Kidney (tissue), 14 donors: ENCODE results near the gene NECAB2. TPM values are rescaled to one million over a fixed set of nuclear protein-coding genes. Genes with fewer than 3 reads are reported as not detected.
A peak's percentile ranks its signal among the peaks of the same experiment; 100 is the strongest.

Experiments used
- DNase-seq, 5 donors: peaks; one replicate each; pipeline ENCODE4 v3.0.0-alpha.2; 2013 to 2020
- FAIRE-seq: peaks from 2 replicates; lab custom pipeline; 2012; peaks lifted over from hg19 to GRCh38; lab: Jason Lieb, UNC
- H3K27ac ChIP-seq, 2 donors: one replicate each; pipeline ENCODE4 v1.7.0; 2013; ENCODE audit warnings: low read depth in 2 of 2, low read length in 2 of 2, inconsistent platforms in 1 of 2
- H3K27me3 ChIP-seq: one replicate; pipeline ENCODE4 v1.7.1; 2013; ENCODE audit warnings: low read length, inconsistent platforms; ENCODE audit not compliant: control insufficient read depth, insufficient read depth
- H3K36me3 ChIP-seq, 3 donors: one replicate each; pipeline versions ENCODE4 v1.7.0 to v1.7.1; 2013; ENCODE audit warnings: low read length in 3 of 3, control low read depth in 1 of 3, inconsistent platforms in 1 of 3; ENCODE audit not compliant: insufficient read depth in 3 of 3, control insufficient read depth in 2 of 3
- H3K4me1 ChIP-seq, 3 donors: one replicate each; pipeline versions ENCODE4 v1.7.0 to v1.7.1; 2013; ENCODE audit warnings: low read length in 3 of 3, inconsistent platforms in 1 of 3, low read depth in 1 of 3; ENCODE audit not compliant: control insufficient read depth in 2 of 3, insufficient read depth in 2 of 3
- H3K4me3 ChIP-seq, 3 donors: one replicate each; pipeline versions ENCODE4 v1.7.0 to v1.8.1; 2013; ENCODE audit warnings: low read length in 3 of 3, control low read depth in 1 of 3, inconsistent platforms in 1 of 3
- H3K9ac ChIP-seq, 3 donors: one replicate each; pipeline versions ENCODE4 v1.7.0 to v1.7.1; 2013; ENCODE audit warnings: low read length in 3 of 3, control low read depth in 1 of 3, inconsistent platforms in 1 of 3
- H3K9me3 ChIP-seq, 3 donors: one replicate each; pipeline versions ENCODE4 v1.7.0 to v1.7.1; 2013; ENCODE audit warnings: low read length in 3 of 3, control low read depth in 1 of 3, inconsistent platforms in 1 of 3; ENCODE audit not compliant: control insufficient read depth in 2 of 3, insufficient read depth in 1 of 3
- CTCF ChIP-seq: IDR thresholded peaks from 3 replicates; pipeline ENCODE4 v1.5.1; 2012; ENCODE audit warnings: mild to moderate bottlenecking, moderate library complexity, borderline replicate concordance; ENCODE audit not compliant: insufficient read depth; ENCODE audit errors: extremely low read depth
- intact Hi-C: fragments of 100-400 bp; cut with DNase I; formaldehyde crosslinking; loops from one replicate; pipeline ENCODE4 v1.11.1; 2022
- polyA plus RNA-seq: library from polyadenylated mRNA; stranded (reverse); fragments of 350-450 nt; fragmentation: Illumina TruSeq; extraction: RNeasy Lipid Tissue Mini Kit (QIAGEN cat#74804); gene quantifications from one replicate; pipeline ENCODE4 v1.2.3, GENCODE V29; 2014; ENCODE audit warnings: low read depth, low replicate concordance; ENCODE audit not compliant: insufficient read depth
- total RNA-seq: library from RNA; stranded (reverse); fragmentation: NEBNext Ultra II Directional; extraction: Animal tissue kit (Norgen Biotek cat#: 25700); gene quantifications from one replicate; pipeline ENCODE4 v1.2.1, GENCODE V29; 2021
- donor health status: control.
- donor health status: control.
- donor health status: control.
- donor health status: control.
- donor health status: control.
- donor health status: DM: yes; HTN: yes; CAD: no.
- donor health status: Normal renal cell carcinoma (clear cell type).

The NECAB2 gene
- total and polyA plus RNA-seq, 2 donors from 2014 or later, result 0.82 to 47.0 TPM

DNA sequence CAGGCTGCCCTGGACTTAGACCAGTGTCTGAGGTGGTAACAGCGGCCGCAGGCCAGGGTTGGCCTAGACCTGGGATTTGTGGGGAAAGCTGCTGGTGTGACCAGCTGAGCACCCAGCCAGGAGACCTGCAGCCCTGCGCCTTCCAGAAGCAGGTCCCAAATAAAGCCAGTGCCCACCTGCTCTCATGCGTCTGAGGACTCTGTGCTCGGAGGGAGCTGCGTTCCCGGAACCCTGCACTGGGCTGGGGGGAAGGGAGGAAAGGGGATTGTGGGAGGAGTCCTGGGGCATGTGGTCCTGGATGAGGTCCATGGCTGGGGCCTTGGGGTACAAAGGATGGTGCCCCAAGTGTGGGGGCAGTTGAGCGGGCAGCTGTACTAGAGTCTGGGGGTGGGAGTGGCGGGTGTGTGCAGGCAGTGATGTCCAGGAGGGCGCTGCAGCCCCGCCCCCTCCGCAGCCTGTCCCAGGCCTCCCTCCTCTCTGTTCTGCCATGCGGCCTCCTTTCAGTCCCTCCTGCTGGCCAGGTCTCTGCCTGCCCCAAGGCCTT lies 1.8 kb upstream of the NECAB2 start:
- no peak for TF ChIP-seq CTCF
- FAIRE-seq (no peak), DNase-seq (no peak)
- Histone ChIP-seq H3K4me3 (no peak overlapping the region), H3K4me1 (no peaks in the 10 kb centered on the region), H3K27ac (no peak overlapping the region), H3K36me3 (peaks cover 0 to 9% (median 2%) of the 10 kb centered on the region in 3 donors), H3K9me3 (no peaks in the 10 kb centered on the region), H3K27me3 (no peaks in the 10 kb centered on the region), H3K9ac (no peak overlapping the region)
- intact Hi-C loops, result loop anchor here (10.0 kb wide), 1 partner anchor 89 kb away; no protein-coding TSS in a partner anchor

GRCh38 chr16:83967091-83967490 lies 953 bp upstream of the NECAB2 start:
- Histone ChIP-seq H3K9ac (no peak overlapping the region), H3K36me3 (peaks cover 0 to 5% (median 2%) of the 10 kb centered on the region in 3 donors), H3K9me3 (no peaks in the 10 kb centered on the region), H3K27me3 (no peaks in the 10 kb centered on the region), H3K27ac (no peak overlapping the region), H3K4me1 (no peaks in the 10 kb centered on the region), H3K4me3 (no peak overlapping the region)
- DNase-seq, result no peak
- intact Hi-C loops, result loop anchor here (10.0 kb wide), 1 partner anchor 88 kb away; no protein-coding TSS in a partner anchor
- TF ChIP-seq CTCF, result no peak
- FAIRE-seq, result no peak

GRCh38 chr16:83968306-83968851 lies 335 bp downstream of the NECAB2 start:
- Histone ChIP-seq H3K4me1 (no peaks in the 10 kb centered on the region), H3K9me3 (no peaks in the 10 kb centered on the region), H3K9ac (no peak overlapping the region), H3K27me3 (no peaks in the 10 kb centered on the region), H3K4me3 (no peak overlapping the region), H3K36me3 (peaks cover 0 to 2% (median 0%) of the 10 kb centered on the region in 3 donors), H3K27ac (no peak overlapping the region)
- intact Hi-C loops, result loop anchor here (10.0 kb wide), 1 partner anchor 86 kb away; no protein-coding TSS in a partner anchor
- TF ChIP-seq CTCF, result no peak
- DNase-seq (peak in 1 of 5 donors; percentile 40), FAIRE-seq (no peak)
